ENCODE results near the gene BSDC1.

GRCh38 chr1:32426489-32427255, 32.4 kb upstream of the BSDC1 start:
- no peak for TF ChIP-seq CTCF (IDR thresholded peaks at IDR 0.05)
- TF ChIP-seq POLR2A (IDR thresholded peaks at IDR 0.05) = no peak
